Liver (tissue), 9 donors: ENCODE data around the gene NDUFB1. TPM values are rescaled to one million over a fixed set of nuclear protein-coding genes. Genes with fewer than 3 reads are reported as not detected.

Experiments used
- DNase-seq: peaks from one replicate; pipeline ENCODE4 v3.0.0-alpha.2; 2017; ENCODE audit warnings: low spot score
- H3K27ac ChIP-seq, 2 donors: one replicate each; pipeline ENCODE4 v1.7.0; 2013; ENCODE audit warnings: inconsistent platforms in 2 of 2, low read length in 2 of 2, control low read depth in 1 of 2, low read depth in 1 of 2, mild to moderate bottlenecking in 1 of 2
- H3K27me3 ChIP-seq, 4 donors: one replicate each; pipeline versions ENCODE4 v1.6.1 to v1.7.0; 2013; ENCODE audit warnings: low read length in 3 of 4, inconsistent platforms in 1 of 4, mild to moderate bottlenecking in 1 of 4, moderate library complexity in 1 of 4; ENCODE audit not compliant: control insufficient read depth in 4 of 4, insufficient read depth in 4 of 4
- H3K36me3 ChIP-seq, 4 donors: one replicate each; pipeline versions ENCODE4 v1.6.1 to v1.7.0; 2013; ENCODE audit warnings: low read length in 3 of 4, mild to moderate bottlenecking in 3 of 4, low read depth in 1 of 4, moderate library complexity in 1 of 4; ENCODE audit not compliant: control insufficient read depth in 4 of 4, insufficient read depth in 3 of 4
- H3K4me1 ChIP-seq, 4 donors: one replicate each; pipeline versions ENCODE4 v1.6.1 to v1.7.0; 2013; ENCODE audit warnings: low read length in 3 of 4, mild to moderate bottlenecking in 3 of 4, moderate library complexity in 1 of 4; ENCODE audit not compliant: control insufficient read depth in 4 of 4, insufficient read depth in 4 of 4
- H3K4me3 ChIP-seq, 3 donors: one replicate each; pipeline versions ENCODE4 v1.6.1 to v1.7.0; 2013; ENCODE audit warnings: low read length in 3 of 3, control low read depth in 1 of 3, low read depth in 1 of 3, mild to moderate bottlenecking in 1 of 3
- H3K9ac ChIP-seq, 2 donors: one replicate each; pipeline ENCODE4 v1.7.0; 2013; ENCODE audit warnings: low read length in 2 of 2, mild to moderate bottlenecking in 2 of 2, moderate library complexity in 2 of 2, control low read depth in 1 of 2, low read depth in 1 of 2
- H3K9me3 ChIP-seq, 4 donors: one replicate each; pipeline versions ENCODE4 v1.6.1 to v1.7.0; 2013; ENCODE audit warnings: low read length in 3 of 4; ENCODE audit not compliant: control insufficient read depth in 4 of 4
- ATF3 ChIP-seq: IDR thresholded peaks from 2 replicates; pipeline ENCODE4 v1.6.1; 2016; ENCODE audit warnings: antibody characterized with exemption
- EGR1 ChIP-seq, 2 donors: IDR thresholded peaks; 2 replicates each; pipeline ENCODE4 v1.6.1; 2016 to 2018; ENCODE audit warnings: antibody characterized with exemption in 2 of 2, low read depth in 2 of 2
- FOXA1 ChIP-seq: IDR thresholded peaks from 2 replicates; pipeline ENCODE4 v1.6.1; 2016; ENCODE audit warnings: antibody characterized with exemption
- FOXA2 ChIP-seq: IDR thresholded peaks from 2 replicates; pipeline ENCODE4 v1.6.1; 2016; ENCODE audit warnings: antibody characterized with exemption
- GABPA ChIP-seq, 2 donors: IDR thresholded peaks in 1 of 2; conservative IDR thresholded peaks in 1 of 2; 2 replicates each; pipeline ENCODE4 v1.6.1; 2016; ENCODE audit warnings: antibody characterized with exemption in 2 of 2, mild to moderate bottlenecking in 1 of 2, moderate library complexity in 1 of 2
- HNF4A ChIP-seq, 2 donors: conservative IDR thresholded peaks; 2 replicates each; pipeline ENCODE4 v1.6.1; 2016; ENCODE audit warnings: antibody characterized with exemption in 2 of 2, mild to moderate bottlenecking in 2 of 2
- HNF4G ChIP-seq: IDR thresholded peaks from 2 replicates; pipeline ENCODE4 v1.6.1; 2016; ENCODE audit warnings: antibody characterized with exemption
- JUND ChIP-seq, 2 donors: IDR thresholded peaks; 2 replicates each; pipeline ENCODE4 v1.6.1; 2016; ENCODE audit warnings: antibody characterized with exemption in 2 of 2
- NR2F2 ChIP-seq: IDR thresholded peaks from 2 replicates; pipeline ENCODE4 v1.6.1; 2016; ENCODE audit warnings: antibody characterized with exemption
- RAD21 ChIP-seq, 2 donors: IDR thresholded peaks; 2 replicates each; pipeline ENCODE4 v1.6.1; 2016; ENCODE audit warnings: antibody characterized with exemption in 2 of 2, mild to moderate bottlenecking in 2 of 2
- RXRA ChIP-seq, 2 donors: IDR thresholded peaks; 2 replicates each; pipeline ENCODE4 v1.6.1; 2017 to 2018; ENCODE audit warnings: antibody characterized with exemption in 2 of 2, mild to moderate bottlenecking in 1 of 2
- SP1 ChIP-seq: IDR thresholded peaks from 2 replicates; pipeline ENCODE4 v1.6.1; 2018; ENCODE audit warnings: antibody characterized with exemption, mild to moderate bottlenecking
- TAF1 ChIP-seq: conservative IDR thresholded peaks from 2 replicates; pipeline ENCODE4 v1.6.1; 2016; ENCODE audit warnings: antibody characterized with exemption, mild to moderate bottlenecking
- YY1 ChIP-seq: IDR thresholded peaks from 2 replicates; pipeline ENCODE4 v1.6.1; 2016; ENCODE audit warnings: antibody characterized with exemption, mild to moderate bottlenecking
- ZBTB33 ChIP-seq: IDR thresholded peaks from 2 replicates; pipeline ENCODE4 v1.6.1; 2016; ENCODE audit warnings: antibody characterized with exemption
- WGBS: extraction: QIAGEN DNeasy Blood & Tissue Kit; methylation state at CpG from one replicate; pipeline ENCODE4 v1.1.7; 2013; 5-methylcytosine and 5-hydroxymethylcytosine counted together
- polyA plus RNA-seq, 2 donors: library from polyadenylated mRNA; stranded (reverse) in 1 of 2; unstranded in 1 of 2; fragments of 200-250 nt in 1 of 2; fragments of >200 nt in 1 of 2; fragmentation: Nextera tagmentation in 1 of 2; extraction: Ambion mirVana in 1 of 2; gene quantifications; one replicate each; pipeline versions ENCODE4 v1.2.1 to v1.2.3, GENCODE V29; 2013 to 2015
- total RNA-seq, 2 donors: library from RNA; depleted of rRNA; stranded (reverse); fragments of >200 nt; gene quantifications; one replicate each; pipeline ENCODE4 v1.2.3, GENCODE V29; 2014
- TF ChIP-seq, protein P1 (sequence below): IDR thresholded peaks from 2 replicates; pipeline ENCODE4 v1.6.1; 2016; ENCODE audit warnings: antibody characterized with exemption
- TF ChIP-seq, protein P2 (sequence below): IDR thresholded peaks from 2 replicates; pipeline ENCODE4 v1.6.1; 2016; ENCODE audit warnings: antibody characterized with exemption, mild to moderate bottlenecking
- TF ChIP-seq, protein P3 (sequence below): fragments of 150-350 bp; IDR thresholded peaks from 2 replicates; pipeline ENCODE4 v1.5.1; 2017; ENCODE audit warnings: improper control_type of control experiment, low read depth, low read length; ENCODE audit not compliant: missing input control
- donor health status: healthy.
- donor health status: healthy.
- donor health status: healthy.
- donor health status: healthy.
- donor health status: healthy.

The NDUFB1 gene
- total and polyA plus RNA-seq, 4 donors: 136 to 436 (median 240) TPM

GRCh38 chr14:92103363-92103989 lies 18.0 kb downstream of the NDUFB1 start:
- H3K36me3 ChIP-seq: no peaks in the 10 kb centered on the region
- H3K4me3 ChIP-seq: no peak overlapping the region
- no peak for DNase-seq
- H3K9me3 ChIP-seq: no peaks in the 10 kb centered on the region
- H3K9ac ChIP-seq: no peak overlapping the region
- WGBS: 82% methylated on average over 7 of the region's 7 CpGs
- no peak overlapping the region for H3K27ac ChIP-seq
- TF ChIP-seq, protein P1, sequence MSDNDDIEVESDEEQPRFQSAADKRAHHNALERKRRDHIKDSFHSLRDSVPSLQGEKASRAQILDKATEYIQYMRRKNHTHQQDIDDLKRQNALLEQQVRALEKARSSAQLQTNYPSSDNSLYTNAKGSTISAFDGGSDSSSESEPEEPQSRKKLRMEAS: no peak
- TF ChIP-seq NR2F2: no peak
- no peak for TF ChIP-seq FOXA2
- TF ChIP-seq HNF4G: no peak
- no peak for TF ChIP-seq HNF4A (conservative IDR thresholded peaks at IDR 0.05)
- no peak for TF ChIP-seq TAF1
- TF ChIP-seq FOXA1: no peak
- no peak for TF ChIP-seq SP1
- no peak for TF ChIP-seq YY1
- TF ChIP-seq, protein P2, sequence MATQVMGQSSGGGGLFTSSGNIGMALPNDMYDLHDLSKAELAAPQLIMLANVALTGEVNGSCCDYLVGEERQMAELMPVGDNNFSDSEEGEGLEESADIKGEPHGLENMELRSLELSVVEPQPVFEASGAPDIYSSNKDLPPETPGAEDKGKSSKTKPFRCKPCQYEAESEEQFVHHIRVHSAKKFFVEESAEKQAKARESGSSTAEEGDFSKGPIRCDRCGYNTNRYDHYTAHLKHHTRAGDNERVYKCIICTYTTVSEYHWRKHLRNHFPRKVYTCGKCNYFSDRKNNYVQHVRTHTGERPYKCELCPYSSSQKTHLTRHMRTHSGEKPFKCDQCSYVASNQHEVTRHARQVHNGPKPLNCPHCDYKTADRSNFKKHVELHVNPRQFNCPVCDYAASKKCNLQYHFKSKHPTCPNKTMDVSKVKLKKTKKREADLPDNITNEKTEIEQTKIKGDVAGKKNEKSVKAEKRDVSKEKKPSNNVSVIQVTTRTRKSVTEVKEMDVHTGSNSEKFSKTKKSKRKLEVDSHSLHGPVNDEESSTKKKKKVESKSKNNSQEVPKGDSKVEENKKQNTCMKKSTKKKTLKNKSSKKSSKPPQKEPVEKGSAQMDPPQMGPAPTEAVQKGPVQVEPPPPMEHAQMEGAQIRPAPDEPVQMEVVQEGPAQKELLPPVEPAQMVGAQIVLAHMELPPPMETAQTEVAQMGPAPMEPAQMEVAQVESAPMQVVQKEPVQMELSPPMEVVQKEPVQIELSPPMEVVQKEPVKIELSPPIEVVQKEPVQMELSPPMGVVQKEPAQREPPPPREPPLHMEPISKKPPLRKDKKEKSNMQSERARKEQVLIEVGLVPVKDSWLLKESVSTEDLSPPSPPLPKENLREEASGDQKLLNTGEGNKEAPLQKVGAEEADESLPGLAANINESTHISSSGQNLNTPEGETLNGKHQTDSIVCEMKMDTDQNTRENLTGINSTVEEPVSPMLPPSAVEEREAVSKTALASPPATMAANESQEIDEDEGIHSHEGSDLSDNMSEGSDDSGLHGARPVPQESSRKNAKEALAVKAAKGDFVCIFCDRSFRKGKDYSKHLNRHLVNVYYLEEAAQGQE: no peak
- no peak for TF ChIP-seq GABPA (IDR thresholded peaks at IDR 0.05 in 1 of 2, conservative IDR thresholded peaks at IDR 0.05 in 1 of 2)
- TF ChIP-seq RXRA (IDR thresholded peaks at IDR 0.05): no peak
- no peak for TF ChIP-seq EGR1 (IDR thresholded peaks at IDR 0.05; ENCODE audit: low read depth in 2 of 2)
- no peak for TF ChIP-seq RAD21 (IDR thresholded peaks at IDR 0.05)
- no peak for TF ChIP-seq ZBTB33
- TF ChIP-seq ATF3: no peak
- no peak for TF ChIP-seq JUND (IDR thresholded peaks at IDR 0.05)
- TF ChIP-seq, protein P3, sequence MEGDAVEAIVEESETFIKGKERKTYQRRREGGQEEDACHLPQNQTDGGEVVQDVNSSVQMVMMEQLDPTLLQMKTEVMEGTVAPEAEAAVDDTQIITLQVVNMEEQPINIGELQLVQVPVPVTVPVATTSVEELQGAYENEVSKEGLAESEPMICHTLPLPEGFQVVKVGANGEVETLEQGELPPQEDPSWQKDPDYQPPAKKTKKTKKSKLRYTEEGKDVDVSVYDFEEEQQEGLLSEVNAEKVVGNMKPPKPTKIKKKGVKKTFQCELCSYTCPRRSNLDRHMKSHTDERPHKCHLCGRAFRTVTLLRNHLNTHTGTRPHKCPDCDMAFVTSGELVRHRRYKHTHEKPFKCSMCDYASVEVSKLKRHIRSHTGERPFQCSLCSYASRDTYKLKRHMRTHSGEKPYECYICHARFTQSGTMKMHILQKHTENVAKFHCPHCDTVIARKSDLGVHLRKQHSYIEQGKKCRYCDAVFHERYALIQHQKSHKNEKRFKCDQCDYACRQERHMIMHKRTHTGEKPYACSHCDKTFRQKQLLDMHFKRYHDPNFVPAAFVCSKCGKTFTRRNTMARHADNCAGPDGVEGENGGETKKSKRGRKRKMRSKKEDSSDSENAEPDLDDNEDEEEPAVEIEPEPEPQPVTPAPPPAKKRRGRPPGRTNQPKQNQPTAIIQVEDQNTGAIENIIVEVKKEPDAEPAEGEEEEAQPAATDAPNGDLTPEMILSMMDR: no peak
- no peaks in the 10 kb centered on the region for H3K27me3 ChIP-seq
- peaks cover 0 to 13% (median 5%) of the 10 kb centered on the region in 4 donors for H3K4me1 ChIP-seq
